ENCODE results near the gene CLSTN3. TPM values are rescaled to one million over a fixed set of nuclear protein-coding genes. Genes with fewer than 3 reads are reported as not detected.

Gene CLSTN3
- total and polyA plus RNA-seq, 2 donors (not counting 3 experiments of a cell fraction or from before 2014, with no cell fraction given): 27.8 to 45.9 TPM

- POLR2A ChIA-PET: no interaction called here
- H3K27me3 ChIP-seq (ENCODE audit: control insufficient read depth in 2 of 2, insufficient read depth in 2 of 2, low read length in 2 of 2): peaks cover 2 to 22% of the 10 kb centered on the region in 2 experiments
- no peak for FAIRE-seq
- H3K27ac ChIP-seq (ENCODE audit: insufficient read depth, low read depth, low read length): no peak overlapping the region
- H3K4me3 ChIP-seq (replicated peaks in 1 of 3; ENCODE audit: insufficient read depth in 1 of 3, low read depth in 1 of 3, low read length in 3 of 3): no peak overlapping the region
- no peak overlapping the region for H2AFZ ChIP-seq (ENCODE audit: low read depth, low read length)
- dilution Hi-C loops (cut with MboI; ENCODE audit: extremely low pct_ligation_motif_present, low sequenced_read_pairs) (no loop called here), intact Hi-C loops (cut with micrococcal nuclease) (no loop called here)
- DNase-seq (ENCODE audit: low read depth, low spot score): no peak
- H3K36me3 ChIP-seq (ENCODE audit: control insufficient read depth in 2 of 2, extremely low read depth in 1 of 2, insufficient read depth in 2 of 2, low read length in 2 of 2): no peaks in the 10 kb centered on the region
- BruUV-seq (replicated peaks): no TSS peak
- H3K9me1 ChIP-seq (replicated peaks; ENCODE audit: control insufficient read depth, extremely low read depth, insufficient read depth, low read length): no peaks in the 10 kb centered on the region
- no peaks in the 10 kb centered on the region for H3K9me3 ChIP-seq (replicated peaks; ENCODE audit: control insufficient read depth, insufficient read depth, low read length)
- no peaks in the 10 kb centered on the region for H3K79me2 ChIP-seq (ENCODE audit: control insufficient read depth, insufficient read depth, low read length)
- H4K20me1 ChIP-seq (replicated peaks; ENCODE audit: control insufficient read depth, extremely low read depth, insufficient read depth, low read length): no peaks in the 10 kb centered on the region
- H3K4me2 ChIP-seq (ENCODE audit: insufficient read depth, low read length): no peak overlapping the region
- H3K4me1 ChIP-seq (ENCODE audit: control insufficient read depth, extremely low read depth, insufficient read depth, low read length): no peaks in the 10 kb centered on the region
- TF ChIP-seq POLR2A (IDR thresholded peaks at IDR 0.05; ENCODE audit: low read depth, low read length): no peak
- TF ChIP-seq FOS (IDR thresholded peaks at IDR 0.05; ENCODE audit: borderline replicate concordance, insufficient read depth, low read length): no peak
- no peak for TF ChIP-seq GATA2 (IDR thresholded peaks at IDR 0.05; ENCODE audit: insufficient read depth, insufficient read length, low read depth, low read length)
- no peak for TF ChIP-seq CTCF (IDR thresholded peaks at IDR 0.05; ENCODE audit: extremely low read depth in 1 of 2, insufficient read depth in 1 of 2, low read depth in 1 of 2, low read length in 2 of 2)
- TF ChIP-seq POLR2AphosphoS5 (IDR thresholded peaks at IDR 0.05; ENCODE audit: insufficient read depth, low read depth, low read length): no peak
- no peak for TF ChIP-seq MAX (IDR thresholded peaks at IDR 0.05; ENCODE audit: insufficient read depth, insufficient read length)
- TF ChIP-seq JUN (IDR thresholded peaks at IDR 0.05; ENCODE audit: borderline replicate concordance, insufficient read depth, insufficient read length, low read depth): no peak
- no peak for TF ChIP-seq MYC (IDR thresholded peaks at IDR 0.05; ENCODE audit: low read depth, low read length)
- no peak for TF ChIP-seq EZH2 (IDR thresholded peaks at IDR 0.05; ENCODE audit: borderline replicate concordance, low read depth, low read length, severe bottlenecking)
- H3K9ac ChIP-seq (replicated peaks; ENCODE audit: extremely low read depth, insufficient read depth, low read length): no peak overlapping the region
- CTCF ChIA-PET: no interaction called here
Observed at GRCh38 chr12:7171854-7172253, 41.7 kb downstream of the CLSTN3 start.

Measured in endothelial cell of umbilical vein (primary cell).